Mammary microvascular endothelial cell (primary cell): ENCODE results near the gene HEXB. TPM values are rescaled to one million over a fixed set of nuclear protein-coding genes. Genes with fewer than 3 reads are reported as not detected.

Experiments used
- total RNA-seq: library from RNA; depleted of rRNA; stranded (reverse); fragments of >200 nt; gene quantifications from 2 replicates; pipeline ENCODE4 v1.2.3, GENCODE V29; 2015

The HEXB gene
- 193 and 195 TPM in 2 replicates for total RNA-seq

DNA sequence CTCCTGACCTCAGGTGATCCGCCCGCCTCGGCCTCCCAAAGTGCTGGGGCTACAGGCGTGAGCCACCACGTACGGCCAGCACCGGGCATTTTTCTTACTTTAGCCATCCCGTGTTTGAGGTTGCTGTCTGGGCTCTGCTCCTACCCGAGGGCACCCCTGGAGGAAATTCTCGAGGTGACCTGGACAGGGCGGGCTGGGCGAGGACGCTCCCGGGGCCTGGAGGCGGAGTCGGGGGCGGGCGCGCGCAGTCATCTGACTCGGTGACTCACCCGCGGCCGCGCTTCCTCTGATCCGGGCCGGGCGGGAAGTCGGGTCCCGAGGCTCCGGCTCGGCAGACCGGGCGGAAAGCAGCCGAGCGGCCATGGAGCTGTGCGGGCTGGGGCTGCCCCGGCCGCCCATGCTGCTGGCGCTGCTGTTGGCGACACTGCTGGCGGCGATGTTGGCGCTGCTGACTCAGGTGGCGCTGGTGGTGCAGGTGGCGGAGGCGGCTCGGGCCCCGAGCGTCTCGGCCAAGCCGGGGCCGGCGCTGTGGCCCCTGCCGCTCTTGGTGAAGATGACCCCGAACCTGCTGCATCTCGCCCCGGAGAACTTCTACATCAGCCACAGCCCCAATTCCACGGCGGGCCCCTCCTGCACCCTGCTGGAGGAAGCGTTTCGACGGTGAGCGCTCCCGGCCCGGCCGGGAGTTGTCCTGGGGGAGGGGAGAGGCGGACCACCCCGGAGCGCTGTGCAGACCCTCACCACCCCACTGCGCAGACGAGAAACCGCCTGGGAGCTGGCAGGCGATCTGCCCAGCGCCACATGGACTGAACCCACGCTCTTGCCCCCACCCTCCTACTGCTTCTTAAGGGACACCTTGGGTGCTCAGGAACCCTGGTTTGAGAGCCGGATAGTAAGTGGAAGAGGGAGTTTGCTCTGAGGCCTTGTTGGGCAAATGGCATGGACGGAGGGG, at the start of gene HEXB:
Gene HEXB, plus strand, starts transcription at position 334 of the 952 bp plus-strand sequence. Its CDS starts 28 bp downstream, at position 362.

DNA sequence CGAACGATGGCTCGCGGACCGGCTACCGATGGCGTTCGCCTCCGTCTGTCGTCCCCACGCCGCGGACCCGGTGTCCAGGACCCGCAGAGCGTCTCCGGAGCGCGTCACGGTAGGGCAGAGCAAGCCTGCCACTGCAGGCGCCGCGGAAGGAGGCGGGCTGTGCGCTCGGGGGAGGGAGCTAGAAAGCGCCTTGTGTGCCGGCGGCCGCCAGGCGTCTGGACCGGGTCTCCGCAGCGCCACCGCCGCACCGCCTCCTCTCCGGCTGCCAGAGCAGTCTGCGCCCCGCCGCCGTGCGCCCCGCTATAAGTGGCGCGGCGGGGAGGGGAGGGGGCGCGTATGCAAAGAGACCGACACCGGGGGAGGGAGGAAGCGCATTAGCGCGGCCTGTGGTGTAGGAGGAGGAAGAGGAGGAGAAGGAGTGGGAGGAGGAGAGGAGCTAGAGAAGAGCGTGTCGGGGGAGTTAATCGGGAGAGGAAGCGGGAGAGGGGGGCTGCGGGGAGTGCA, 44.5 kb upstream of the HEXB start, which contains the start of gene ENC1:
Gene ENC1, minus strand, starts transcription at position 279 of the 504 bp plus-strand sequence. CDS start 4,243 bp downstream, outside the sequence.

DNA sequence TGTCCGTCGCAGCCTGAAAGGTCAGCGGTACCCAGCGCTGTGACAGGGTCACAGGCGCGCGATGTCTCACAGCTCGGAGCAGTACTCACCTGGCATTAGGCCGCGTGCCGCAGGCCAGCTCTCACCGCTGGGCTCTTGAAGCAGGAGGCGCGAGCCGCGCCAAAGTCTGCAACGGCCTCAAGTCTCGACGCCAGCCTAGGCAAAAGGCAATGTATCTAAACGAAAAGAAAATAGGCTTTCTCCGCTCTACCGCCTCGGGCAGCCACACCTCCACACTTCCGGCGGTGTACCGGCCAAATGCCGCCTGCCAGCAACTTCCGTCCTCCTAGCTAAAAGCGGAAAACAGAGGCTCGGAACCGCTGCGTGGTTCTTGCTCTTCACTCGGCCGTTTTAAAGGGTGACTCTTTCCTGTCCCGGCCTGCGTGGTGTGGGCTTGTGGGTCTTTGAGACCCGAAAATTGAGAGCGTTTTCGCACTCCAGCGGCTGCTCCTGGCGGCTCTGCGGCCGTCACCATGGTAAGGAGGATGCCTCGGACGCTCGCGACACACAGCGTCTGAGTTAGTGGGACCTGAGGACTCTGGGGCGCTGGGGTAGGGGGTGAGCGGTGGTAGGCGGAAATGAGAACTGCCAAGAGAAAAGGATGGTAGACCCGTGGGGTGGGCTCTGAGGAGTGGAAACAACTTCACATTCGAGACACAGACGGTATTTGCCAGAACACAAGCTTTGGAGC, 82.0 kb downstream of the HEXB start, which contains the start of the genes GFM2 and NSA2:
Gene GFM2, minus strand, starts transcription at position 269 of the 730 bp plus-strand sequence. CDS start 3,375 bp downstream, outside the sequence.
Gene NSA2, plus strand, starts transcription at position 401 of the 730 bp plus-strand sequence. Its CDS starts 112 bp downstream, at position 513.

Other genes with a start within 250 kb of the HEXB start
- gene ENC1, start 44.5 kb upstream of the HEXB start, total RNA-seq, result 21.9 and 41.7 TPM in 2 replicates
- 27.4 and 27.6 TPM in 2 replicates for gene GFM2, start 81.9 kb downstream of the HEXB start, total RNA-seq
- 94.1 and 101 TPM in 2 replicates for gene NSA2, start 82.0 kb downstream of the HEXB start, total RNA-seq
- gene FAM169A, start 181.2 kb downstream of the HEXB start, total RNA-seq, result 1.5 and 2.8 TPM in 2 replicates